ENCODE measurements around the gene MRPS18A.

GRCh38 chr6:43678341-43678740 is 9.2 kb downstream of the MRPS18A start:
- TF ChIP-seq CTCF (IDR thresholded peaks at IDR 0.05) (no peak), POLR2A (IDR thresholded peaks at IDR 0.05) (no peak), POLR2AphosphoS5 (IDR thresholded peaks at IDR 0.05) (no peak)
